GM12878 (cell line): ENCODE results near the gene MID1. TPM values are rescaled to one million over a fixed set of nuclear protein-coding genes. Genes with fewer than 3 reads are reported as not detected.

ENCODE experiments used
- ATAC-seq: fragments of 200-7000 bp; cut with Tn5 transposase; 3 replicates; pipeline ENCODE4 v1.9.1; 2020; ENCODE audit warnings: mild to moderate bottlenecking, moderate library complexity
- BruUV-seq: library from RNA; stranded (reverse); fragments of 400-500 nt; replicated peaks from 2 replicates; lab custom pipeline; 2021; lab: Mats Ljungman, UMichigan
- CTCF ChIA-PET: fragments of 300-600 bp; sonication (Branson Sonifier 250); formaldehyde crosslinking; extraction: SDS; loops from one replicate; lab custom pipeline; 2021; ENCODE audit warnings: inconsistent platforms; lab: Yijun Ruan, JAX
- POLR2A ChIA-PET: fragments of 350-600 bp; formaldehyde crosslinking; extraction: SDS; loops from one replicate; lab custom pipeline; 2021; ENCODE audit warnings: inconsistent platforms; lab: Charles Lee
- RAD21 ChIA-PET: fragments of 300-600 bp; sonication (Branson Sonifier 250); formaldehyde crosslinking; loops from one replicate; lab custom pipeline; 2023; ENCODE audit warnings: antibody characterized with exemption; ENCODE audit not compliant: unreplicated experiment; lab: Charles Lee
- SMC1A ChIA-PET: fragments of 300-600 bp; sonication (Branson Sonifier 250); formaldehyde crosslinking; loops from one replicate; lab custom pipeline; 2023; ENCODE audit not compliant: unreplicated experiment, uncharacterized antibody; lab: Charles Lee
- DNase-seq: peaks from one replicate; pipeline ENCODE4 v3.0.0-alpha.2; 2011; ENCODE audit warnings: low read depth, low spot score
- FAIRE-seq: peaks from 3 replicates; lab custom pipeline; 2011; peaks lifted over from hg19 to GRCh38; lab: Jason Lieb, UNC
- H2AFZ ChIP-seq: 2 replicates; pipeline ENCODE4 v1.6.0; 2011; ENCODE audit warnings: low read depth, low read length, control low read depth; ENCODE audit not compliant: control insufficient read depth
- H3K27ac ChIP-seq: 2 replicates; pipeline ENCODE4 v1.5.1; 2011; ENCODE audit warnings: control low read depth; ENCODE audit not compliant: control insufficient read depth, insufficient read depth
- H3K27me3 ChIP-seq, 2 experiments: replicated peaks in 1 of 2; 2 replicates each; pipeline versions ENCODE4 v1.6.0 to v1.6.1; 2011; ENCODE audit warnings: low read length in 1 of 2; ENCODE audit not compliant: control insufficient read depth in 2 of 2, insufficient read depth in 2 of 2
- H3K36me3 ChIP-seq, 2 experiments: 2 replicates each; pipeline ENCODE4 v1.5.1; 2011; ENCODE audit warnings: low read length in 1 of 2; ENCODE audit not compliant: control insufficient read depth in 2 of 2, insufficient read depth in 2 of 2
- H3K4me1 ChIP-seq: 2 replicates; pipeline ENCODE4 v1.6.1; 2011; ENCODE audit warnings: mild to moderate bottlenecking, low read length, moderate library complexity, mixed read lengths; ENCODE audit not compliant: control insufficient read depth, insufficient read depth
- H3K4me2 ChIP-seq: 2 replicates; pipeline ENCODE4 v1.6.0; 2011; ENCODE audit warnings: control low read depth; ENCODE audit not compliant: control insufficient read depth, insufficient read depth
- H3K4me3 ChIP-seq: fragments of 200-600 bp; sonication (generic); 2 replicates; pipeline ENCODE4 v1.5.1; 2016
- H3K79me2 ChIP-seq: 2 replicates; pipeline ENCODE4 v1.6.0; 2011; ENCODE audit warnings: low read length; ENCODE audit not compliant: control insufficient read depth, insufficient read depth
- H3K9ac ChIP-seq: 2 replicates; pipeline ENCODE4 v1.8.0; 2011; ENCODE audit warnings: low read length, control low read depth, mixed read lengths; ENCODE audit not compliant: control insufficient read depth, insufficient read depth
- H3K9me3 ChIP-seq: replicated peaks from 3 replicates; pipeline ENCODE4 v1.5.1; 2011; ENCODE audit warnings: mild to moderate bottlenecking, low read length; ENCODE audit not compliant: control insufficient read depth, insufficient read depth
- H4K20me1 ChIP-seq: 2 replicates; pipeline ENCODE4 v1.6.0; 2011; ENCODE audit not compliant: control insufficient read depth, insufficient read depth
- ETV6 ChIP-seq, 2 experiments: fragments of 450-650 bp in 1 of 2; IDR thresholded peaks in 1 of 2; conservative IDR thresholded peaks in 1 of 2; 2 replicates each; pipeline ENCODE4 v1.6.1; 2014; ENCODE audit warnings: antibody characterized with exemption in 1 of 2, borderline replicate concordance in 1 of 2, low read depth in 1 of 2, mild to moderate bottlenecking in 1 of 2, moderate library complexity in 1 of 2
- POLR2A ChIP-seq: IDR thresholded peaks from 2 replicates; pipeline ENCODE4 v1.6.1; 2011; ENCODE audit warnings: low read depth, mild to moderate bottlenecking, low read length
- POLR2AphosphoS2 ChIP-seq: IDR thresholded peaks from 2 replicates; pipeline ENCODE4 v1.6.1; 2011; ENCODE audit warnings: low read depth, mild to moderate bottlenecking, low read length, improper control_type of control experiment, moderate library complexity
- in situ Hi-C: fragments of 300-500 bp; cut with MboI; formaldehyde crosslinking; loops from 9 replicates; pipeline ENCODE4 v1.14.3; 2018; ENCODE audit warnings: mixed read lengths
- intact Hi-C: fragments of 100-400 bp; cut with micrococcal nuclease; formaldehyde crosslinking; loops from one replicate; pipeline ENCODE4 v1.14.2; 2022; ENCODE audit not compliant: unreplicated experiment
- polyA plus RNA-seq, 11 experiments: library from polyadenylated mRNA; depleted of rRNA in 4 of 11; unstranded in 6 of 11; stranded (reverse) in 5 of 11; fragments of >200 nt; fragmentation: Nextera tagmentation in 4 of 11; fragmentation: Illumina TruSeq in 1 of 11; extraction: Ambion mirVana in 4 of 11; extraction: Trizol in 1 of 11; gene quantifications; 1 replicate in 1 of 11; 2 replicates in 10 of 11; pipeline versions ENCODE4 v1.2.1 to v1.2.3, GENCODE V29; 2011 to 2016; ENCODE audit warnings: inconsistent platforms in 2 of 11, missing spikeins in 2 of 11, low read depth in 1 of 11
- total RNA-seq, 4 experiments: library from RNA; depleted of rRNA in 3 of 4; stranded (reverse); fragments of >200 nt in 3 of 4; fragmentation: Illumina TruSeq in 1 of 4; extraction: Trizol in 1 of 4; gene quantifications; 2 replicates each; pipeline versions ENCODE4 v1.2.1 to v1.2.3, GENCODE V29; 2013 to 2021
- TF ChIP-seq, protein P1 (sequence below): IDR thresholded peaks from 2 replicates; pipeline ENCODE4 v1.6.1; 2012; ENCODE audit warnings: low read length, inconsistent platforms
- TF ChIP-seq, protein P2 (sequence below), 3 experiments: IDR thresholded peaks in 2 of 3; conservative IDR thresholded peaks in 1 of 3; 2 replicates each; pipeline ENCODE4 v1.5.1; 2011; ENCODE audit warnings: low read depth in 3 of 3, low read length in 3 of 3, mild to moderate bottlenecking in 3 of 3, control low read depth in 2 of 3, moderate library complexity in 2 of 3, inconsistent platforms in 1 of 3, mixed read lengths in 1 of 3; ENCODE audit not compliant: control insufficient read depth in 2 of 3, insufficient read depth in 1 of 3; ENCODE audit errors: extremely low read depth in 1 of 3

The MID1 gene
- total and polyA plus RNA-seq, 10 of the 15 experiments (the other 5 are each of a cell fraction or from before 2014, with no cell fraction given): 0.04 to 0.51 (median 0.14) TPM; not detected in 1

DNA sequence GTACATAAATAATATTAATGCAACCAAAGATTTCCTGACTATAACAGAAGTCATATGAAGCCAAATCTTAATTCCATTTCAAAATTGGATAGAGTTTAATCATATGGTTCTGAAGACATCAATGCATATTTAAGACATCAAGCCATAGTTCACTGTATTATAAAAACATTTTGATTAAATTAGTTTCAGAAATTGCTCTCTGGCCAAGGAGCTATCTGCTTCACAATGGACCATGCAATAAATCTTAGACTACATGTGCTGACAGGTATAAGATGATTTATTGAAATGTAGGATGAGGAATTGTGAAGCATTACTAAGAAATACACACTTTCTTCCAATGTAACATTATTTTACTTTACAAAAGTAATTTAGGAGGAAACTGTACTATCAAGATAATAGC lies 81.6 kb downstream of the MID1 start:
- CTCF ChIA-PET: no interaction called here
- in situ Hi-C loops: no loop called here
- Histone ChIP-seq H3K79me2 (no peaks in the 10 kb centered on the region), H3K27ac (no peak overlapping the region), H4K20me1 (no peaks in the 10 kb centered on the region), H2AFZ (no peak overlapping the region), H3K4me3 (no peak overlapping the region), H3K4me2 (no peak overlapping the region), H3K9ac (no peak overlapping the region), H3K36me3 (no peaks in the 10 kb centered on the region), H3K9me3 (no peaks in the 10 kb centered on the region), H3K27me3 (no peaks in the 10 kb centered on the region), H3K4me1 (no peaks in the 10 kb centered on the region)
- POLR2A ChIA-PET: no interaction called here
- BruUV-seq: no TSS peak
- FAIRE-seq (no peak), DNase-seq (no peak), ATAC-seq (no peak)
- SMC1A ChIA-PET: no interaction called here
- intact Hi-C loops: no loop called here
- RAD21 ChIA-PET: no interaction called here
- TF ChIP-seq, protein P1, sequence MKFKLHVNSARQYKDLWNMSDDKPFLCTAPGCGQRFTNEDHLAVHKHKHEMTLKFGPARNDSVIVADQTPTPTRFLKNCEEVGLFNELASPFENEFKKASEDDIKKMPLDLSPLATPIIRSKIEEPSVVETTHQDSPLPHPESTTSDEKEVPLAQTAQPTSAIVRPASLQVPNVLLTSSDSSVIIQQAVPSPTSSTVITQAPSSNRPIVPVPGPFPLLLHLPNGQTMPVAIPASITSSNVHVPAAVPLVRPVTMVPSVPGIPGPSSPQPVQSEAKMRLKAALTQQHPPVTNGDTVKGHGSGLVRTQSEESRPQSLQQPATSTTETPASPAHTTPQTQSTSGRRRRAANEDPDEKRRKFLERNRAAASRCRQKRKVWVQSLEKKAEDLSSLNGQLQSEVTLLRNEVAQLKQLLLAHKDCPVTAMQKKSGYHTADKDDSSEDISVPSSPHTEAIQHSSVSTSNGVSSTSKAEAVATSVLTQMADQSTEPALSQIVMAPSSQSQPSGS: no peak
- TF ChIP-seq, protein P2, sequence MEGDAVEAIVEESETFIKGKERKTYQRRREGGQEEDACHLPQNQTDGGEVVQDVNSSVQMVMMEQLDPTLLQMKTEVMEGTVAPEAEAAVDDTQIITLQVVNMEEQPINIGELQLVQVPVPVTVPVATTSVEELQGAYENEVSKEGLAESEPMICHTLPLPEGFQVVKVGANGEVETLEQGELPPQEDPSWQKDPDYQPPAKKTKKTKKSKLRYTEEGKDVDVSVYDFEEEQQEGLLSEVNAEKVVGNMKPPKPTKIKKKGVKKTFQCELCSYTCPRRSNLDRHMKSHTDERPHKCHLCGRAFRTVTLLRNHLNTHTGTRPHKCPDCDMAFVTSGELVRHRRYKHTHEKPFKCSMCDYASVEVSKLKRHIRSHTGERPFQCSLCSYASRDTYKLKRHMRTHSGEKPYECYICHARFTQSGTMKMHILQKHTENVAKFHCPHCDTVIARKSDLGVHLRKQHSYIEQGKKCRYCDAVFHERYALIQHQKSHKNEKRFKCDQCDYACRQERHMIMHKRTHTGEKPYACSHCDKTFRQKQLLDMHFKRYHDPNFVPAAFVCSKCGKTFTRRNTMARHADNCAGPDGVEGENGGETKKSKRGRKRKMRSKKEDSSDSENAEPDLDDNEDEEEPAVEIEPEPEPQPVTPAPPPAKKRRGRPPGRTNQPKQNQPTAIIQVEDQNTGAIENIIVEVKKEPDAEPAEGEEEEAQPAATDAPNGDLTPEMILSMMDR (IDR thresholded peaks at IDR 0.05 in 2 of 3, conservative IDR thresholded peaks at IDR 0.05 in 1 of 3; ENCODE audit: control insufficient read depth in 2 of 3, extremely low read depth in 1 of 3, insufficient read depth in 1 of 3, low read depth in 3 of 3, low read length in 3 of 3): no peak
- no peak for TF ChIP-seq ETV6 (conservative IDR thresholded peaks at IDR 0.05 in 1 of 2, IDR thresholded peaks at IDR 0.05 in 1 of 2; ENCODE audit: borderline replicate concordance in 1 of 2, low read depth in 1 of 2)
- TF ChIP-seq POLR2A: no peak
- TF ChIP-seq POLR2AphosphoS2: no peak
